ENCODE results near the gene ABCD3.
"Not testable (repeated sequence)": the region's sequence is repeated elsewhere in the genome, so short reads cannot be mapped to it uniquely, and the experiment has no call there.

Gene ABCD3

DNA sequence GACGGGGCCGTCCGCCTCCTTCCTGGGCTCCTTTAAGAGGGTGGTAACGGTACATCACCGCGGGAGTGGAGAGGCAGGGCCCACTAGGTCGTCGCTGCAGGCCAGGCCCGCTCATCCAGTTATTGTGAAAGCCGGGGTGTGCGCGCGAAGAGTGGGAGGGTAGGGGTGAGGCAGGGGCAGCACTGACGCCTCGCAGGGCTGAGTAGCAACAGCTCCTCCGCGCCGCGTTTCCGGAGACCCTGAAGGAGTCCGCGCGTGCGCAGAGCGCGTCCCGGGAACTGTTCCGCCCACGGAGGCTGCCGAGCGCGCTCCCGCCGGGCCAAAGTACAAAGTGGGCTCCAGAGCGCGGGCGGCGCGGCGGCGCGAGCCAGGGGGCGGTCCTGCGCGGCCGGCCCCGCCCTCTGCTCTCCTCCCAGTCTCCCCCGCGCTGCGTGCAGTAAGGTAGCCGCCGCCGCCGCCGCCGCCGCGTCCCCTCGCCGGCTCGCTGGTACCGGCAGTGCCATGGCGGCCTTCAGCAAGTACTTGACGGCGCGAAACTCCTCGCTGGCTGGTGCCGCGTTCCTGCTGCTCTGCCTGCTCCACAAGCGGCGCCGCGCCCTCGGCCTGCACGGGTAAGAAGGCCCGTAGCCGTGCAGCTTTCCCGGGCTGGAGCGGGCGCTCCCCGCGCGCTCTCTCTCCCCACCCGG, at the start of gene ABCD3:
Gene ABCD3, plus strand, starts transcription at position 412 of the 686 bp plus-strand sequence. Its CDS starts 90 bp downstream, at position 502.
- DNase-seq = peak; percentile 63 to 88

DNA sequence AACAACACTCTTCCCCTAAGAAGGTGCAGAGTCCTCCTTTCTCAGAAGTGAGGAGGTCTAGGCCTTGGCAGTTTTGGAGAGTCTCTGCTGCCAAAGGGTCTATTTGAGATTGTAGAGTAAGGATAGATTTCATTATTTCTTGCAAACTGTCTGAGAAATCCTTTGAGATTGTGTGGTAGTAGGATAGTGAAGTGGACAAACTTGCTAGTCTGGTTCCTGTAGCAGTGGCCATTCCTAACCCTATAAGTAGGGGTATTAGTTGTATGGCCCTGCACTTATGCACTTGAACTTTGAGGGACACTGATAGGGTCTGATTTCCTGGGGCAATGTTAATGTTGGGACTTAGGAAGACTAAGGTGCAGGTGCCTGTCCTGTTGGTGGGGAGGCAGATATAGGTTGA, 45.4 kb upstream of the ABCD3 start:
- DNase-seq = not testable (repeated sequence)

DNA sequence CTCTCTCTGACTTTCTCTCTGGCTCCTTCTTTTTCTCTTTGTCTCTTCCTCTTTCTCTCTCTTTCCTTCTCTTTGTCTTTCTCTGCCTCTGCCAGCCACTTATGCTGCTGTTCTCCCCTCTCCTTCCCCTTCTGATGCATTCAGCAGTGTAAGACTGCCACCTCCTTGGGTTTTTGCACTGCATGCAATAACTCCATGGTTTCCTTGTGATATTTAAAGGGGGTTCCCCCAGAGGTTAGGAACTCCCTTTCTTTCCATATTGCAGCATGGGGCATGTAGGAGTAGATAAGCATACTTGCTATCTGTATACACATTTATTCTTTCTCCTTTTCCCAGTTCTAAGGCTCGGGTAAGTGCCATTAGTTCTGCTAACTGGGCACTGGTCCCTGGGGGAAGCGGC, 44.9 kb upstream of the ABCD3 start:
- not testable (repeated sequence) for DNase-seq

DNA sequence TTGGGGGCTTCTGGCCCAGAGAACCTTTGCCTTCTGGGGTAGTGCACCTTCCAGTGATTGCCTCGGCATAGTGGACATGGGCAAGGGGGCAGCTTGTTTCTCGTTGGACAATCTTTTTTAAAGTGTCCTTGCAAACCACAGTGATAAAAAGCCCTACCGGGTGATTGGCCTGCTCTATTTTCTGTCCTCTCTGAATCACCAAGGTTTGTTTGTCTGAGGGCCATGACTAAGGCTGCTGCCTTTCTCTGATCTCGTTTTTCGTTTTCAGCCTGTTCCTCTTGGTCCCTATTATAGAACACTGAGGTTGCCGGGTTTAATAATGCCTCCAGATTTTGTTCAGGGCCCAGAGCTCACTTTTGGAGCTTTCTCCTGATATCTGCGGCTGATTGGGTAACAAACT, 42.5 kb upstream of the ABCD3 start:
- DNase-seq = not testable (repeated sequence)

DNA sequence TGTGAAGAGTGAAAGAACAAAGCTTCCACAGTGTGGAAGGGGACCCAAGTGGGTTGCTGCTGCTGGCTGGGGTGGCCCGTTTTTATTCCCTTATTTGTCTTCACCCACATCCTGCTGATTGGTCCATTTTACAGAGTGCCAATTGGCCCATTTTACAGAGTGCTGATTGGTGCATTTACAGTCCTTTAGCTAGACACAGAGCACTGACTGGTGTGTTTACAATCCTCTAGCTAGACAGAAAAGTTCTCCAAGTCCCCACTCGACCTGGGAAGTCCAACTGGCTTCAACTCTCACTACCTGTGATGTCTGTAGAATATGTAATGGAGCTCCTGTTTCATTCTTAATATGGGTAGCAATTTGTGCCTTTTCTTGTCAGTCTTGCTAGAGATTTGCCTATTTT, 39.7 kb upstream of the ABCD3 start:
- DNase-seq = not testable (repeated sequence)

DNA sequence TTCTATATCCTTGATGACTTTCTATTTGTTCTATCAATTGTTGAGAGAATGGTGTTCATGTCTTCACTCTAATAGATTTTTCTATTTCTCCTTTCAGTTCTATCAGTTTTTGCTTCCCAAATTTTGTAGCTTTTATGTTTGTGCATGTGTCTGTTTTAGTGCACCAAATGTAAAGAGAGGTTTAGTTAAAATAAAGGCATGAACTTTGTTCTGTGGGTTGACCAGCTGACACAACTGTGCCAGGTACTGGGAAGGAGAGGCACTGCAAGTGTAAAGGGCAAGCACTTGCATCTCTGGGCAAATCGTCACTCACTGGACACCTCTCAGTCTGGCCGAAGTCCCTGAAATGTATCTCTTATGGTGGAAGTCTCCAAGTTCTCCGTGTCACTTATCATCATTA, 38.6 kb upstream of the ABCD3 start:
- no peak for DNase-seq

DNA sequence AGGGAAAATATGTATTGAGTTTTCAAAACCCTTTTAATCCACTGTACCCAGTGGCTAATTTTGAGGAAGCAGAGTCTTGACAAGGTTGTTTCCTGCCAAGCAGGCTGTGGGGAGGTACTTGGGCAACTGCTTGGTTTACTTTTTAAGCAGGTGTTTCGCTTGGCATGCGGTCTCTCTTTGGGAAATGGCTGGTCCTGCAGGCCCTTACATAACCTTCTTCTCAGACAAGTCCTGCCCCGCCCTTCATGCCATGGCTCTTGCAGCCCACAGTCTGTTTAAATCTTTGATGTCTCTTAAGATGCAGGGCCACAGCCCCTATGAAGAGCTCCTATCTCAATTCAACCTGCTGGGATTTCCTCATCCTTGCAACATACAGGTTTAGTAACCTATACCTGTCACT, 36.0 kb upstream of the ABCD3 start:
- no peak for DNase-seq

DNA sequence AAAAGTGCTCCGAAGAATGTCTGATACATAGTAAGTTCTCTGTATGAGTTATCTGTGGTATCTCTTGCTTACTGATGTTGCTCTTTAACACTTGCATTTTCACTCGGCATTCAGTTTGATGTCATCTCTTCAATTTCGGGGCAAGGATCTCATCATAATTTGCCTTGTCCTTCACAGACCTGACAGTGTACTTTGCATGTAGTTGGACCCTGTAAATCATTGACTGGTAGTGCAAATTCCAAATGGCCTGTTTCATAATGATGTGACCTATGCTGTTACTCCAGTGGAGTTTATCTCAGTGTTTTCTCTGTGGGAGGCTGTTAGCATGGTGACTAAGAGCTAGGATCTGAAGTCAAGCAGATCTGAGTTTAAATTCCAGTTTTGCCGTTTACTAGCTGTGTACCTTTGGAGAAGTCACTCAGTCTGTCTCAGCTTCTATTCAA, 34.2 kb upstream of the ABCD3 start:
- DNase-seq = no peak

DNA sequence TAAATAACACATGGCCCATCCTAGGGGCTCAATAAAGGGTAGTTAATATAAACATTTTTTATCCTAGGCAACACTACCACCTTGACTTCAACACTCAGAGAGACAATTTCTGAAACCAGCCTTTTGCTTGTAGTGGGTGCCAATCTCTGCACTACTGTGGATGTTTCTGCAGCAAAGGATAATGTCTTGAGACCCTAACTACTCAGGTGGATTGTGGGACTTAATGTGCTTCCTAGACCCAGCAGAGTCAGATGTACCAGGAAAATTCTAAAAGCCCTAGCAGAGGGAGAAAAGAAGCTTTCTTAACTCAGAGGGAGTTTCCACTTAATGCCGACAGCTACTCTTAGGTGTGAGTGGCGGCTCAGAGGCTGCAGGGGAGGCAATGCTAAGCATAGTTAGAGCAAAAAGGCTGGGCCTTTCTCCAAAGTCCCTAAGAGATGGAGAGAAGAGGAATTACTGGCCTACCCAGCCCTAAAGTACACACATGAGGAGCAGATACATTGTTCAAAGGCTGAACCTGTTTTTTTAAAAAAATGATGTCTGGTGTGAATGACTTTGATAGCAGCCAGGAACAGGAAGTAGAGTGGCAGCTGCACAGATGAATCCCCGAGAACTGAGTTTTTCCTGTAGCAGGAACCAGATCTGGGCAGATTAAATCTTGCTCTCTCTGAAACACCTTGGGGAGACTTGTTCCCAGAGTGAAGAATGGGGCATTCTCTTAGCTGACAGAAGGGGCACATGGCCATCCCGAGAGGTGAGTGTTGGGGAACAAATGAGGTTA, 33.5 kb upstream of the ABCD3 start:
- DNase-seq = no peak

DNA sequence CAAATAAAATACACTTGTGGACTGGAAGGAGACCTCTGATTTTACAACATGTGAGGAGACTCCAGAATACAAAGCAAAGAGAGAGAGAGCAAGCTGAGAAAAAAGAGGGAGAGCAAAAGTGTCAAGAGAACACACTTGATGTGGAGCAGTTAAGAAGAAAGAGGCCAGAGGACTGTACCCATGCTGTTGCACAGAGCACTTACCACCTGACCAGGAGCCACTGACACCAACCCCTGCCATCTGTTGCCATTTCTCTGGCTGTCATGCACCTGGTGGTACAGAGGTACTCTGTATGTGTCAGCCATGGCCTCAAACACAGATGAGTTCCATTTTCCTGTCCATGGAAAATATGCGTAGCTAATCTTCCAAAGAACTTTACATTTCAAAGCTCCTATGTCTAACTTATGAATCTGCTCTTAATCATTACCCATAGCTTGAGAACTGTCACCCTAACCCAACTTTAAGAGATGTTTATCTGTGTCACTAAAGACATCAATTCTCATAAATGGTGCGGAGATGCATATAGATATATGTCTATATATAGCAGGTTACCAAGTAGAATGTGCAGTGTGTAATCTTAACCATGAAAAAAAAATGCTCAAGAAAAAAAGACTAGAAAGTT, 32.8 kb upstream of the ABCD3 start:
- DNase-seq = no peak

DNA sequence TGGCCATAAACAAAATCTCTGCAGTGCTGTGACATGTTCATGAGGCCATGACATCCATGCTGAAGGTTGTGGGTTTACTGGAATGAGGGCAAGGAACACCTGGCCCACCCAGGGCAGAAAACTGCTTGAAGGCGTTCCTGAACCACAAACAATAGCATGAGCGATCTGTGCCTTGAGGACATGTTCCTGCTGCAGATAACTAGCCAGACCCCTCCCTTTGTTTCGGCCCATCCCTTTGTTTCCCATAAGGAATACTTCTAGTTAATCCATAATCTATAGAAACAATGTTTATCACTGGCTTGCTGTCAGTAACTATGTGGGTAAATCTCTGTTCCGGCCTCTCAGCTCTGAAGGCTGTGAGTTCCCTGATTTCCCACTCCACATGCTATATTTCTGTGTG, 28.9 kb upstream of the ABCD3 start:
- no peak for DNase-seq

DNA sequence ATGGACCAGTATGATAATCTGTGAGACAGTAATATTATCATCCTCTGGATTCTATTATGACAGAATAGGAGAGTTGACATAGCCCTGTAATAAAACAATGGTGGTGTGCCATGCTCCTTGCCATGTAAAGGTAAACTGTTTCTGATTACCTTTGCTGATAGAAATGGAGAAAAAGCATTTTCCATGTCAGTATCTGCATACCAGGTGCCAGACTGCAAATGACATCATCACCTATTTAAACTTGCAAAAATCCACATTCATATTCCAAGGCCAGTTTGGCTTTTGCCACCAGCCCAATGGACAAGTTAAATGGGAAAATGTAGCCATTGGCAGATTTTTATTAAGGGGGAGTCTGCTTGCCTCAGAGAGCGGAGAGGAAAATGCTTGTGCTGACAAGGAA, 23.9 kb upstream of the ABCD3 start:
- DNase-seq = no peak

DNA sequence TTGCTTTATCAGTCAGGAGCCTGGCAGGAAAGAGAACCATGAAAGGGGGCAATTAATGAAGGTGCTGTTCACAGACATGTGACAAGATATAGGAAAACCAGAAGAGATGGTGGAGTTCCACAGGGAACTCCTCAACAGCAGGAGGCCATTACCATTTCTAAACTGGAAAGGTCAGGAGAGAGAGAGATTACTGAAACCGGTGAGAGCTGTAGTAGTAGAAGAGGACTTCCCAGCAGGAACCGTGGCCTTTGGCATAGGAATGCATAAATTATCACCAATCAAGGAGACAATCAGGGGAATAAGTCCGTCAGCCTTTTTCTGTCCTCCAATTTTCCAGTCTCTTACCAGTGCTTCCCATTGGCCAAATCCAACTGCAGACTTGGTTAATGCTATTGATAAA, 23.0 kb upstream of the ABCD3 start:
- no peak for DNase-seq

DNA sequence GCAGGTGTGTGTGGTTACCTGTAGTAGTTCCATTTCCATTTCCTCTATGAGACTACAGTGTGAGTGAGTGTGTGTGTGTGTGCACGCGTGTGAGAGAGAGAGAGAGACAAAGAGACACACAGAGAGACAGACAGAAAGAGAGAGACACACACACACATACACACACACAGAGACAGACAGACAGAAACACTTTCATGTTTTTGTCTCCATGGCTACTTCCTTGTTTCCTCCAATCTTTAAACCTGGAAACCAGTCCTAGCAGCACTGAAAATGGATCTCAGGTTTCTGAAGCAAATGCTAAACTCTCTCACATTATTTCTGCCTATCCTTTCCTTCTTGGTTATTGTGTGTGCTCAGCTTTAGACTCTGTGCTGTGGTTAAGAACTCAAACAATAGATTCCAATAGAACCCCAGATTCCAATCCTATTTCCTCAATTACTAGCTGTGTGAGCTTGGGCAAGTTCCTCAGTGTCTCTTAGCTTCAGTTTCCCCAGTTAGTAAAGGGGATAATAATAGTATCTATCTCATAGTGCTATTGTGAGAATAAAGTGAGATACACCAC, 22.4 kb upstream of the ABCD3 start:
- no peak for DNase-seq

DNA sequence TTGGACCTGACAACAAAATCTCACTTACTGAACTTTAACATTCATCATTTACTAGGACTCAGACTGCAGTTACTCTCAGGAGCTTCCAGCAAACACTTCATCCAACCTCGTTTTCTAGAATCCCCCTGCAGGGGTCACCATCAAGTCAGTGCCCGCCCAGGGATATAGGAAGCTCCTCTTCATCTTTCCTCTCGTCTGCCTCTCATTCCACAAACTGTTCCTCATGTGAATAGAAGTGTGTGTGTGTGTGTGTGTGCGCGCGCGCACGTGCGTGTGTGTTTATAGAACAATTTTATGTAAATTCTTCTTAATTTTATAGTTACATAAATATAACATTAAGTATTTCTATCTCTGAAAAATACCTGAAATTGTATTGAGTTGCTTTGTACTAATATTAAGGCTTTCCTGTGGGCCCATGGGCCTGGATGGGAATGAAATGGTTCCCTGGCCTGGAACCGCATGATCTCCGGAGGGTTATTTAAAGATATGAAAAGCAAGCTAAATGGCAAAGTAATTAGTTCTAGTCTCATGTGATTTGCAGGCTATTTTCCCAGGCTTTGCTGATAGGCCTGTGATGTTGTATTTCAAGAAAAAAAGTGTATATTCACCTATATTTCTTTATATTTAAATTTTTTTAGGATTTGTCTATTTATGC, 21.7 kb upstream of the ABCD3 start:
- no peak for DNase-seq

DNA sequence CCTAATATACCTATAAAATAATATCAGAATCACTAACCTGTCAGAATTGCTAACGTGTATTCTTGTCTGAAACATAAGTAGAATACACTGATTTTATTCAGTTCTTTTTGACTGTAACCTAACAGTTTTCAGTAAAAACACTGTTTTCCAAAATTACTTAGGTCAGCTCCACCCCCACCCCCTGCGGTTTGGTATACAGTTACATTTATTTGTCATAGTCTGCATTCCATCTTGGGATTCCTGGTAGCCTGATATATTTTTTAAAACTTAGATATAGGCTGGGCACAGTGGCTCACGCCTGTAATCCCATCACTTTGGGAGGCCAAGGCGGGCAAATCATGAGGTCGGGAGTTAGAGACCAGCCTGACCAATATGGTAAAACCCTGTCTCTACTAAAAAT, 19.8 kb upstream of the ABCD3 start:
- DNase-seq = no peak

DNA sequence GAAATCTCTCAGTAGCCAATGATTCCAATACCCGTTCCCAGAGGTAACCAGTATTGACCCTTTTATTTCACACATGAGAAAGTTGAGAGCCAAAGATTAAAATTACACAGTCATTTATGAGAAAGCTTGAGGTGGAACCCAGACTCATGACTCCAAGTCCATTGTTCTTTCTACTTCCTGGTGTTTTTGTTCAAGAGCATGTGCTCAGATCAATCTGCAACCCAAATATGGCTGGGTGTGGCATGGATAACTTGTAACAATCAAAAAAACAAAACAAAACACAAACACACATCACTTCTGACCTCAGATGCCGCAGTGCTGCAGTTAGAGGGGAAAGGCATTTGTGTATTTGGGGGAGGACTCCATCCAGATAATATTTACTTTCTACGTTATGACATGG, 18.7 kb upstream of the ABCD3 start:
- DNase-seq = no peak

DNA sequence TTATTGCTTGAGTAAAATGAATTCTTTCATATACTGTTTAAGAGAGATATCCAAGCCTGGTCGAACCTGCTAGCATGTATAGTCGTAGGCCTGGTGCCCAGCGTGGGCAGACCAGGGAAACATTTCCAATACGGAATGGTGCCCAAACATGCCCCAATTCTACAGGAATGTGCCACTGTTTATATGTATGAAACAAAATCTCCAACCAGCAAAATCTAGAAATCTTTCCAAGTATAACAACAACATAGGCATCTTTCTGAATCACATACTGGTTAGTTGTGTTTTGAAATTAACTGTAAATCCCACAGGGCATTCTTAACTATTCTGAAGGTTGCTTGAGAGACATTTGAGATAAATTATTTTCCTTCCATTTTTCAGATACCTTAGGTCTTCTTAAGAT, 17.0 kb upstream of the ABCD3 start:
- no peak for DNase-seq

DNA sequence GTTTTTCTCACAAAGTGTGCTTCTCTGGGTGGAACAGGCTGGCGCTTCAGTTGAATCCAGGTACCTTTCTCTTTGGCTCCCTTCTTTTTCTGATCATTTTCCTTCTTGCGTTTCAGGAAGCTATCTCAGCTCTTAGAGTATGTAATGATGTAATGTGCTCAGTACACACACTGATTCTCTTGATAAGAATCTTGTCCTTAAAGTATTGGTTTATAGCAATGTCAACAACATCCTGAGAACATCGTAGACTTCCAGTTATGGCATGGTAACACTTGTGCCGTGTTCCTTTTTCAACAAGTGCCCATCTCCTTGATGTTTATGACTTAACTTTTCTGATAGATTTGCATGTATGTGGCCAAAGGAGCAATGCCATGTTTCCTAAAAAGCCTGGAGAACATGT, 11.7 kb upstream of the ABCD3 start:
- DNase-seq = no peak

DNA sequence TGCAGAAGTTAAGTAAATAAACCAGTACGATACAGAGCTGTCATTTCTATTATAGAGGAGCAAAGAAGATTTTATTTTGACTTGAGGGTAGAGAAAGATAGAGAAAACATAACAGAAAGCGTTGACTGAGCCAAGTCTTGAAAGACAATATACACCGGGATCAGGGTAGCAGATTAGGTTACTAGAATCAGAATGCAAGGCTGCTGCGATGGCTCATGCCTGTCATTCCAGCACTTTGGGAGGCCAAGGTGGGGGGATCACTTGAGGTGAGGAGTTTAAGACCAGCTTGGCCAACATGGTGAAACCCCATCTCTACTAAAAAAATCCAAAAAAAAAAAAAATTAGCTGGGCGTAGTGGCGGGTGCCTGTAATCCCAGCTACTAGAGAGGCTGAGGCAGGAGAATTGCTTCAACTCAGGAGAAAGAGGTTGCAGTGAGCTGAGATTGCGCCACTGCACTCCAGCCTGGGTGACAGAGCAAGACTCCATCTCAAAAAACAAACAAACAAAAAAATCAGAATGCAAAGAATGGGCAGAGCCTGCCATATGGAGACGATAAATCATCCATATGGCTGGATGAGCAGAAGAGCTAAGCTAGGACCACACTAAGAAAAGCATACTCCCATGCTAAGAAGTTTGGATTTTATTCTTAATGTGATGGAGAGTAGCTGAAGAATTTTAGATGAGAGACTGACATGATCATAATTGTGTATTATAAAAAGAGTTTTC, 9.9 kb upstream of the ABCD3 start:
- no peak for DNase-seq

DNA sequence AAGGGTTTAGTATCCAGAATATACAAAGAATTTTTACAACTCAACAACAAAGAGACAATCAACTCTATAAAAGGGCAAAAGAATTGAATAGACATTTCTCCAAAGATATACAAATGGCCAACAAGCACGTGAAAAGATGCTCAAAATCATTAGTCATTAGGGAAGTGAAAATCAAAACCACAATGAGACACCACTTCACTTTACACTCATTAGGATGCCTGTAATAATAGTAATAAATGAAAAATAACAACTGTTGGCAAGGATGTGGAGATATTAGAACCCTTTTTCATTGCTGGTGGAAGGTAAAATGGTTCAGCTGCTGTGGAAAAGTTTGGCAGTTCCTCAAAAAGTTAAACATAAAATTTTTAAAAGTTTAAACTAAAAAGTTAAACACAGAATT, 7.0 kb upstream of the ABCD3 start:
- no peak for DNase-seq

DNA sequence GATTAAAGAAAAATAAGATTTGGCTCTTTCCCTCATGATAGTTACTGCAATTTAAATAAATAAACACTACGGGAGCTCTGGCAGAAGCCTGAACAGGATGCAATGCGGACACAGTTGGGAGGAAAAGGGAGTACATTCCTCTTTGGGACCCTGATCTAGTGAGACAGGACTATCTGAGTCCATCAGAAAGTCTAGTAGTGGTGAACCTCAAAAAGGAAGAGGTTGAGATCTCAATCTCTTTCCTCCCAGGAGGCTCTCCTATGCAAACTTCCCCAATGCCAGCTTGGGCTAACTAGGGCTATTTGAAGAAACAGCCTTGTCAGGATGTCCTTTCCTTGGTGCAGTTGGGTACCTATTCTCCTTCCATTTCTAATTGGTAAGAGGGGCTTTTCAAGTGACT, 4.9 kb upstream of the ABCD3 start:
- DNase-seq = no peak

Measured in SW 1271 (cell line).